Measurements from ENCODE around the gene RASSF3. TPM values are rescaled to one million over a fixed set of nuclear protein-coding genes. Genes with fewer than 3 reads are reported as not detected.

The RASSF3 gene
- polyA plus RNA-seq, 1 donor (not counting 4 experiments of a cell fraction or from before 2014, with no cell fraction given), result 9.6 TPM

GRCh38 chr12:64673490-64674169 lies 63.3 kb downstream of the RASSF3 start:
- no peaks in the 10 kb centered on the region for H4K20me1 ChIP-seq (ENCODE audit: control insufficient read depth, extremely low read depth, insufficient read depth, low read length)
- no peak overlapping the region for H3K9ac ChIP-seq (ENCODE audit: control insufficient read depth, extremely low read depth, insufficient read depth, low read length)
- FAIRE-seq, result no peak
- no peak overlapping the region for H2AFZ ChIP-seq (ENCODE audit: control insufficient read depth, low read length)
- H3K4me2 ChIP-seq (ENCODE audit: control insufficient read depth, extremely low read depth, insufficient read depth, low read depth, low read length), result no peak overlapping the region
- no peak for DNase-seq (ENCODE audit: low read depth, low spot score)
- H3K36me3 ChIP-seq (ENCODE audit: control insufficient read depth in 2 of 2, extremely low read depth in 1 of 2, insufficient read depth in 2 of 2, low read length in 2 of 2), result no peaks in the 10 kb centered on the region
- peaks cover 9% of the 10 kb centered on the region for H3K79me2 ChIP-seq (ENCODE audit: control insufficient read depth, insufficient read depth, low read length)
- no peak for TF ChIP-seq CTCF (optimal IDR thresholded peaks at IDR 0.05 in 1 of 3, IDR thresholded peaks at IDR 0.05 in 1 of 3, conservative IDR thresholded peaks at IDR 0.05 in 1 of 3; ENCODE audit: extremely low read depth in 1 of 3, insufficient read depth in 2 of 3, low read length in 3 of 3)
- TF ChIP-seq EZH2 (IDR thresholded peaks at IDR 0.05; ENCODE audit: low read length), result no peak
- dilution Hi-C loops (cut with MboI; ENCODE audit: extremely low pct_ligation_motif_present, low sequenced_read_pairs), result no loop called here
- peaks cover 31% of the 10 kb centered on the region for H3K4me1 ChIP-seq (ENCODE audit: control insufficient read depth, extremely low read depth, insufficient read depth, low read length)
- no peaks in the 10 kb centered on the region for H3K9me1 ChIP-seq (ENCODE audit: control insufficient read depth, extremely low read depth, insufficient read depth, low read length)
- no peak overlapping the region for H3K27ac ChIP-seq (ENCODE audit: control insufficient read depth, insufficient read depth, low read length)
- H3K9me3 ChIP-seq (ENCODE audit: control insufficient read depth, low read depth, low read length), result no peaks in the 10 kb centered on the region
- H3K4me3 ChIP-seq (ENCODE audit: control insufficient read depth in 2 of 3, extremely low read depth in 1 of 3, insufficient read depth in 2 of 3, low read depth in 1 of 3, low read length in 3 of 3), result no peak overlapping the region
- H3K27me3 ChIP-seq (ENCODE audit: control insufficient read depth, extremely low read depth, insufficient read depth, low read length), result no peaks in the 10 kb centered on the region

GRCh38 chr12:64674367-64674922 lies 64.2 kb downstream of the RASSF3 start:
- no peak overlapping the region for H3K4me3 ChIP-seq (ENCODE audit: control insufficient read depth in 2 of 3, extremely low read depth in 1 of 3, insufficient read depth in 2 of 3, low read depth in 1 of 3, low read length in 3 of 3)
- no peak for TF ChIP-seq EZH2 (IDR thresholded peaks at IDR 0.05; ENCODE audit: low read length)
- TF ChIP-seq CTCF (optimal IDR thresholded peaks at IDR 0.05 in 1 of 3, IDR thresholded peaks at IDR 0.05 in 1 of 3, conservative IDR thresholded peaks at IDR 0.05 in 1 of 3; ENCODE audit: extremely low read depth in 1 of 3, insufficient read depth in 2 of 3, low read length in 3 of 3), result no peak
- no peak overlapping the region for H3K4me2 ChIP-seq (ENCODE audit: control insufficient read depth, extremely low read depth, insufficient read depth, low read depth, low read length)
- peaks cover 40% of the 10 kb centered on the region for H3K4me1 ChIP-seq (ENCODE audit: control insufficient read depth, extremely low read depth, insufficient read depth, low read length)
- H3K79me2 ChIP-seq (ENCODE audit: control insufficient read depth, insufficient read depth, low read length), result peaks cover 9% of the 10 kb centered on the region
- H3K36me3 ChIP-seq (ENCODE audit: control insufficient read depth in 2 of 2, extremely low read depth in 1 of 2, insufficient read depth in 2 of 2, low read length in 2 of 2), result no peaks in the 10 kb centered on the region
- dilution Hi-C loops (cut with MboI; ENCODE audit: extremely low pct_ligation_motif_present, low sequenced_read_pairs), result no loop called here
- H3K9me1 ChIP-seq (ENCODE audit: control insufficient read depth, extremely low read depth, insufficient read depth, low read length), result no peaks in the 10 kb centered on the region
- no peaks in the 10 kb centered on the region for H3K9me3 ChIP-seq (ENCODE audit: control insufficient read depth, low read depth, low read length)
- DNase-seq (ENCODE audit: low read depth, low spot score) (no peak), FAIRE-seq (no peak)
- H3K27me3 ChIP-seq (ENCODE audit: control insufficient read depth, extremely low read depth, insufficient read depth, low read length), result no peaks in the 10 kb centered on the region
- no peaks in the 10 kb centered on the region for H4K20me1 ChIP-seq (ENCODE audit: control insufficient read depth, extremely low read depth, insufficient read depth, low read length)
- no peak overlapping the region for H2AFZ ChIP-seq (ENCODE audit: control insufficient read depth, low read length)
- no peak overlapping the region for H3K27ac ChIP-seq (ENCODE audit: control insufficient read depth, insufficient read depth, low read length)
- no peak overlapping the region for H3K9ac ChIP-seq (ENCODE audit: control insufficient read depth, extremely low read depth, insufficient read depth, low read length)

Data from keratinocyte (primary cell).